ENCODE results near the gene CCM2.

Gene CCM2

DNA sequence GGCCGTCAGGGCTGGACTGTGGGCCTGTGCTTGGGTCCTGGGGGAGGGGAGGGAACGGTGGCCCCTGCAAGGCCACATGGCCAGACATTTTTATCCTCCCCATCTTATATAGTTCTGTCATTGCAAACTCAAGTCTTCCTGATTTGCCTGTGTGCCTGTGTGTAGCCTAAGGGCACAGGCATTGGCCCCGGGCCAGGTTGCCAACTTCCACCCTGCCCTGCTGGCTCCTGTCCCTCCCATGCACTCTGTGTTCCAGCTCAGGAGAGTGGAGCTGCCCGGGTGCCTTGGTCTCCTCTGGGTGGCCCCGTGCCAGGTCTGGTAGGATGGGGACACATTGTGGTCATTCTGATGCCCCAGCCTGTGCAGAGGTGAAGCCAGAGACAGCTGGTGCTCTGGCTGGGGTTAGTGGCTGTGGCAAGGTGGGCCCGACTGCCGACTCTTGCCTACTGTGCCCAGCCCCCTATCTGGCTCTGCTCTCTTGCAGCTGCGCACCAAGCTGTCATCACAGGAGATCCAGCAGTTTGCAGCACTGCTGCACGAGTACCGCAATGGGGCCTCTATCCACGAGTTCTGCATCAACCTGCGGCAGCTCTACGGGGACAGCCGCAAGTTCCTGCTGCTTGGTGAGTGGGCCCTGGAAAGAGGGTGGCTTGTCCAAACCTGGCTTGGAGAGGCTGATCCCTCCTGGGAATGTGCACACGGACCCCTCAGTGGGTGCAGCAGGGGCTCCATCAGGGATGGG is 74.0 kb downstream of the CCM2 start:
- peak overlapping the region; percentile 63 for H3K27ac ChIP-seq
- TF ChIP-seq ZFX (IDR thresholded peaks at IDR 0.05) = no peak
- TF ChIP-seq, protein P1, sequence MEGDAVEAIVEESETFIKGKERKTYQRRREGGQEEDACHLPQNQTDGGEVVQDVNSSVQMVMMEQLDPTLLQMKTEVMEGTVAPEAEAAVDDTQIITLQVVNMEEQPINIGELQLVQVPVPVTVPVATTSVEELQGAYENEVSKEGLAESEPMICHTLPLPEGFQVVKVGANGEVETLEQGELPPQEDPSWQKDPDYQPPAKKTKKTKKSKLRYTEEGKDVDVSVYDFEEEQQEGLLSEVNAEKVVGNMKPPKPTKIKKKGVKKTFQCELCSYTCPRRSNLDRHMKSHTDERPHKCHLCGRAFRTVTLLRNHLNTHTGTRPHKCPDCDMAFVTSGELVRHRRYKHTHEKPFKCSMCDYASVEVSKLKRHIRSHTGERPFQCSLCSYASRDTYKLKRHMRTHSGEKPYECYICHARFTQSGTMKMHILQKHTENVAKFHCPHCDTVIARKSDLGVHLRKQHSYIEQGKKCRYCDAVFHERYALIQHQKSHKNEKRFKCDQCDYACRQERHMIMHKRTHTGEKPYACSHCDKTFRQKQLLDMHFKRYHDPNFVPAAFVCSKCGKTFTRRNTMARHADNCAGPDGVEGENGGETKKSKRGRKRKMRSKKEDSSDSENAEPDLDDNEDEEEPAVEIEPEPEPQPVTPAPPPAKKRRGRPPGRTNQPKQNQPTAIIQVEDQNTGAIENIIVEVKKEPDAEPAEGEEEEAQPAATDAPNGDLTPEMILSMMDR (conservative IDR thresholded peaks at IDR 0.05) = no peak

GRCh38 chr7:45074528-45075354 is 74.7 kb downstream of the CCM2 start:
- peak overlapping the region; percentile 63 for H3K27ac ChIP-seq

GRCh38 chr7:45075355-45075644 is 75.3 kb downstream of the CCM2 start:
- no peak for TF ChIP-seq ZFX (IDR thresholded peaks at IDR 0.05)
- TF ChIP-seq, protein P1 (conservative IDR thresholded peaks at IDR 0.05) = no peak
- H3K27ac ChIP-seq = no peak overlapping the region

More at GRCh38 chr7:45074528-45075354, 74.7 kb downstream of the CCM2 start:
- TF ChIP-seq, protein P1 (conservative IDR thresholded peaks at IDR 0.05) = no peak
- no peak for TF ChIP-seq ZFX (IDR thresholded peaks at IDR 0.05)

- TF ChIP-seq ZFX (IDR thresholded peaks at IDR 0.05) = no peak
- TF ChIP-seq, protein P1 (conservative IDR thresholded peaks at IDR 0.05) = no peak
- no peak overlapping the region for H3K27ac ChIP-seq
These were observed 76.1 kb downstream of the CCM2 start for GRCh38 chr7:45075871-45076796.

- TF ChIP-seq, protein P1 (conservative IDR thresholded peaks at IDR 0.05) = no peak
- no peak for TF ChIP-seq ZFX (IDR thresholded peaks at IDR 0.05)
- no peak overlapping the region for H3K27ac ChIP-seq
These were observed 76.9 kb downstream of the CCM2 start for GRCh38 chr7:45076946-45077345.

DNA sequence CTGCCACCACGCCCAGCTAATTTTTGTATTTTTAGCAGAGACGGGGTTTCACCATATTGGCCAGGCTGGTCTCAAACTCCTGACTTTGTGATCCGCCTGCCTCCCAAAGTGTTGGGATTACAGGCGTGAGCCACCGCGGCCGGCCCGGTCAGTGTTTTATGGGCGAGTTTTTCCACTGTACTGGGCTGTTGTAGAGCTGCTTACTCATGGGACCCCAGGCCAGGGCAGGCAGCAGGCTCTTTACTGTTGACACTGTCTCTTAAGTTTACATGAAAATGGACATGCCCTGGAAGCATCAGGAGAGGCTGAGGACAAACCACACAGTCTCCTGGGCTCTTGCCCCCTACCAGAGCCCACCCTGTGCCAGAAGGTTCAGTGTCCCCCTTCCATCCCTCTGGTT is 77.6 kb downstream of the CCM2 start:
- no peak for TF ChIP-seq ZFX (IDR thresholded peaks at IDR 0.05)
- H3K27ac ChIP-seq = no peak overlapping the region

GRCh38 chr7:45078125-45078681 is 78.2 kb downstream of the CCM2 start:
- TF ChIP-seq, protein P1 (conservative IDR thresholded peaks at IDR 0.05) = no peak
- no peak for TF ChIP-seq ZFX (IDR thresholded peaks at IDR 0.05)
- H3K27ac ChIP-seq = no peak overlapping the region
